HCT116 (cell line): ENCODE data around the gene G6PD. TPM values are rescaled to one million over a fixed set of nuclear protein-coding genes. Genes with fewer than 3 reads are reported as not detected.
A peak's percentile ranks its signal among the peaks of the same experiment; 100 is the strongest.
"Not testable (repeated sequence)": the region's sequence is repeated elsewhere in the genome, so short reads cannot be mapped to it uniquely, and the experiment has no call there.

ENCODE experiments used
- ATAC-seq: fragments of 200-7000 bp; cut with Tn5 transposase; 2 replicates; pipeline ENCODE4 v1.9.1; 2020; ENCODE audit warnings: mild to moderate bottlenecking, moderate library complexity
- BruUV-seq: library from RNA; stranded (reverse); fragments of 400-500 nt; replicated peaks from 2 replicates; lab custom pipeline; 2021; lab: Mats Ljungman, UMichigan
- CTCF ChIA-PET: fragments of 300-600 bp; sonication (Branson Sonifier 250); formaldehyde crosslinking; loops from one replicate; lab custom pipeline; 2021; ENCODE audit warnings: antibody characterized with exemption; lab: Charles Lee
- POLR2A ChIA-PET: fragments of 300-600, 350-600 bp; sonication (Branson Sonifier 250); formaldehyde crosslinking; loops from one replicate; lab custom pipeline; 2021; ENCODE audit warnings: antibody characterized with exemption; lab: Charles Lee
- RAD21 ChIA-PET, 2 experiments: fragments of 300-600 bp; sonication (Branson Sonifier 250); formaldehyde crosslinking; loops; one replicate each; lab custom pipeline; 2023; ENCODE audit warnings: low total read pairs in 2 of 2; ENCODE audit not compliant: uncharacterized antibody in 2 of 2, unreplicated experiment in 2 of 2, low non-redundant PET in 1 of 2; lab: Charles Lee
- DNase-seq: peaks from one replicate; pipeline ENCODE4 v3.0.0-alpha.2; 2010; ENCODE audit warnings: low read depth, low spot score
- H2AFZ ChIP-seq: fragments of 200-600 bp; shearing (Covaris generic), sonication (generic); 2 replicates; pipeline ENCODE4 v1.6.1; 2017; ENCODE audit warnings: low read depth, mixed run types, mixed read lengths, antibody characterized with exemption, low read length; ENCODE audit not compliant: poor library complexity, severe bottlenecking
- H3K27ac ChIP-seq: 2 replicates; pipeline ENCODE4 v1.5.1; 2012; ENCODE audit warnings: low read depth, low read length
- H3K27me3 ChIP-seq: fragments of 200-600 bp; sonication (generic); 2 replicates; pipeline ENCODE4 v1.6.1; 2016; ENCODE audit warnings: mixed run types, low read length, mixed read lengths; ENCODE audit not compliant: insufficient read depth
- H3K36me3 ChIP-seq, 2 experiments: fragments of 200-500 bp in 1 of 2; fragments of 200-600 bp in 1 of 2; sonication (Bioruptor generic) in 1 of 2; sonication (generic) in 1 of 2; 2 replicates each; pipeline versions ENCODE4 v1.5.1 to v1.6.1; 2014 to 2016; ENCODE audit warnings: low read length in 2 of 2, inconsistent platforms in 1 of 2, mixed read lengths in 1 of 2, mixed run types in 1 of 2; ENCODE audit not compliant: insufficient read depth in 2 of 2, control insufficient read depth in 1 of 2
- H3K4me1 ChIP-seq, 2 experiments: fragments of 200-600 bp in 1 of 2; sonication (generic) in 1 of 2; 2 replicates each; pipeline versions ENCODE4 v1.5.1 to v1.6.1; 2012 to 2017; ENCODE audit warnings: low read length in 2 of 2, inconsistent platforms in 1 of 2, mild to moderate bottlenecking in 1 of 2, mixed read lengths in 1 of 2, mixed run types in 1 of 2, moderate library complexity in 1 of 2; ENCODE audit not compliant: insufficient read depth in 2 of 2, control insufficient read depth in 1 of 2
- H3K4me2 ChIP-seq: fragments of 200-600 bp; sonication (generic); 2 replicates; pipeline ENCODE4 v1.6.1; 2017; ENCODE audit warnings: mixed run types, low read length, mixed read lengths
- H3K4me3 ChIP-seq, 2 experiments: fragments of 200-600 bp in 1 of 2; sonication (generic) in 1 of 2; replicated peaks in 1 of 2; 2 replicates each; pipeline ENCODE4 v1.5.1; 2011 to 2016; ENCODE audit warnings: low read length in 2 of 2, control low read depth in 1 of 2, low read depth in 1 of 2, mild to moderate bottlenecking in 1 of 2, mixed read lengths in 1 of 2, mixed run types in 1 of 2
- H3K79me2 ChIP-seq: fragments of 200-600 bp; sonication (generic); 2 replicates; pipeline ENCODE4 v1.6.1; 2017; ENCODE audit warnings: mild to moderate bottlenecking, mixed run types, low read length, moderate library complexity, mixed read lengths; ENCODE audit not compliant: insufficient read depth
- H3K9ac ChIP-seq: fragments of 200-600 bp; sonication (generic); 2 replicates; pipeline ENCODE4 v1.6.1; 2016; ENCODE audit warnings: low read length, mixed read lengths
- H3K9me2 ChIP-seq: fragments of 200-600 bp; sonication (generic), shearing (Covaris generic); 2 replicates; pipeline ENCODE4 v1.6.1; 2017; ENCODE audit warnings: mixed run types, mild to moderate bottlenecking, moderate library complexity; ENCODE audit not compliant: insufficient read depth
- H3K9me3 ChIP-seq, 2 experiments: fragments of 200-500 bp in 1 of 2; fragments of 200-600 bp in 1 of 2; sonication (Bioruptor generic) in 1 of 2; sonication (generic) in 1 of 2; 2 replicates each; pipeline ENCODE4 v1.6.1; 2014 to 2017; ENCODE audit warnings: low read length in 2 of 2, mixed read lengths in 2 of 2, inconsistent platforms in 1 of 2, low read depth in 1 of 2, mild to moderate bottlenecking in 1 of 2, mixed run types in 1 of 2, moderate library complexity in 1 of 2; ENCODE audit not compliant: control insufficient read depth in 1 of 2, insufficient read depth in 1 of 2
- H4K20me1 ChIP-seq: fragments of 200-600 bp; sonication (generic), shearing (Covaris generic); 2 replicates; pipeline ENCODE4 v1.6.1; 2017; ENCODE audit warnings: mixed run types, mild to moderate bottlenecking, moderate library complexity; ENCODE audit not compliant: insufficient read depth
- EZH2 ChIP-seq: fragments of 200-600 bp; sonication (generic); IDR thresholded peaks from 2 replicates; pipeline ENCODE4 v1.6.1; 2017; ENCODE audit warnings: antibody characterized with exemption, mixed run types
- FOSL1 ChIP-seq: IDR thresholded peaks from 2 replicates; pipeline ENCODE4 v1.6.1; 2012; ENCODE audit warnings: low read depth
- JUND ChIP-seq: IDR thresholded peaks from 2 replicates; pipeline ENCODE4 v1.6.1; 2012
- REST ChIP-seq: IDR thresholded peaks from 2 replicates; pipeline ENCODE4 v1.6.1; 2012; ENCODE audit warnings: low read depth
- SIN3A ChIP-seq: IDR thresholded peaks from 2 replicates; pipeline ENCODE4 v1.6.1; 2012; ENCODE audit warnings: low read depth
- SP1 ChIP-seq: IDR thresholded peaks from 2 replicates; pipeline ENCODE4 v1.6.1; 2012; ENCODE audit warnings: low read depth
- YY1 ChIP-seq: IDR thresholded peaks from 2 replicates; pipeline ENCODE4 v1.6.1; 2011; ENCODE audit warnings: low read length, low read depth, moderate library complexity, mild to moderate bottlenecking; ENCODE audit not compliant: insufficient replicate concordance; ENCODE audit errors: extremely low read depth
- ZNF274 ChIP-seq: fragments of 200-500 bp; sonication (Bioruptor generic); IDR thresholded peaks from 2 replicates; pipeline ENCODE4 v1.6.1; 2014; ENCODE audit warnings: mild to moderate bottlenecking, low read depth, low read length, inconsistent platforms
- intact Hi-C: fragments of 100-400 bp; cut with micrococcal nuclease; formaldehyde crosslinking; loops from 2 replicates; pipeline ENCODE4 v1.10.0; 2022
- total RNA-seq: library from RNA; stranded (reverse); gene quantifications from one replicate; pipeline ENCODE4 v1.2.1, GENCODE V29; 2021; ENCODE audit not compliant: unreplicated experiment

The G6PD gene
- total RNA-seq, 1 experiment from 2014 or later: 109 TPM

- TF ChIP-seq YY1 (no peak), REST (no peak), EZH2 (no peak), SIN3A (no peak), SP1 (no peak), ZNF274 (no peak), JUND (no peak), FOSL1 (no peak)
- ATAC-seq (no peak), DNase-seq (no peak)
- H3K9me2 ChIP-seq: no peaks in the 10 kb centered on the region
- peaks cover 6 to 11% of the 10 kb centered on the region in 2 experiments; a peak in 3 of 4 replicates for H3K4me1 ChIP-seq
- H3K79me2 ChIP-seq: no peaks in the 10 kb centered on the region
- no peak overlapping the region for H3K4me2 ChIP-seq
- H3K9ac ChIP-seq: no peak overlapping the region
- RAD21 ChIA-PET: no interaction called here
- BruUV-seq: no TSS peak
- no peak overlapping the region for H3K27ac ChIP-seq
- POLR2A ChIA-PET: no interaction called here
- H2AFZ ChIP-seq: no peak overlapping the region
- H3K4me3 ChIP-seq: no peak overlapping the region
- intact Hi-C loops: no loop called here
- H3K36me3 ChIP-seq: no peaks in the 10 kb centered on the region
- H3K27me3 ChIP-seq: no peaks in the 10 kb centered on the region
- no peaks in the 10 kb centered on the region for H4K20me1 ChIP-seq
- no peaks in the 10 kb centered on the region for H3K9me3 ChIP-seq
- CTCF ChIA-PET: no interaction called here
Observed at GRCh38 chrX:154592505-154592904, 45.9 kb upstream of the G6PD start.

DNA sequence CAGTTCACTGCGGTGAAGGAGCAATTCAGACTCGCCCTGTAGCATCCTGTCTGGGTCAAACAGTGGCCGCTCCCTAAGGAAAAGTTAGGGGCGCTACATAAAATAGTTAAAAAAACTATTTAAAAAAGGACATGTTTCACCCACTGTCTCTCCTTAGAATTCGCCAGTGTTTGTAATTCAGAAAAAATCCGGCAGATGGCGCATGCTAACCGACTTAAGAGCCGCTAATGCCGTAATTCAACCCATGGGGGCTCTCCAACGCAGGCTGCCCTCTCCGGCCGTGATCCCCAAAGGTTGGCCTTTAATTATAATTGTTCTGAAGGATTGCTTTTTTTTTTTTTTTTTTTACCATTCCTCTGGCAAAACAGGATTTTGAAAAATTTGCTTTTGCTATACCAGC lies 43.8 kb upstream of the G6PD start:
- BruUV-seq, DNase-seq, H3K79me2 ChIP-seq, H4K20me1 ChIP-seq, H3K9me3 ChIP-seq, H3K9ac ChIP-seq, H2AFZ ChIP-seq, CTCF ChIA-PET, H3K27me3 ChIP-seq, intact Hi-C loops, H3K36me3 ChIP-seq, H3K4me1 ChIP-seq, RAD21 ChIA-PET, POLR2A ChIA-PET, H3K9me2 ChIP-seq, H3K27ac ChIP-seq, H3K4me2 ChIP-seq, H3K4me3 ChIP-seq: not testable (repeated sequence)
- peak; percentile 69; the same call in 1 of the 2 replicates for ATAC-seq

DNA sequence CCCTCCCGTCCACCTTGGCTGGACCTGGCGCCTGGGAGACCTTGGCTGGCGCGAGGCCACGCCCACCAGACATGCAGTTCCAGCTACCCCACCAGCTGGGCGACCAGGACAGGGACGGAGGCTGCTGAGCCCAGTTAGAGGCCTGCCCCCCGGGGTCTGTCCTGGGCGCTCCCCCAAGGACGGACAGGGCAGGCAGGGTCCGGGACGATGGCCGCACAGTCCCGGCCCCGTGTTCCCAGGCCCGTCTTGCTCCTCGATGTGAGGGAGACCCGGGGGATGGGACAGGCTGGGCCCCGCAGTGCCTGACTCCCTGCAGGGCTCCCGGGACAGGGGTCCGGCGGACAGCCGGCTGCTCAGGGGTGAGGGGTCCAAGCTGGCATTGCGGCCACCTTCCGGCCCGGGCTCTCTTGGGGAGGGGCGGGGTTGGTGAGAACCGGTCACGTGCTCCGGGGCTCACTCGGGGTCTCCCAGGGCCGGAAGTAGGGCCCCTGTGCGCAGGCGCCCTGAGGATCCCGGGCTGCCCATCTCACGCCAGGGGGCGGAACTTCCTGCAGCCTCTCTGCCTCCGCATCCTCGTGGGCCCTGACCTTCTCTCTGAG lies 38.0 kb upstream of the G6PD start, which contains the start of gene CTAG1A:
CTAG1A (plus strand) TSS at position 549 of the 599 bp plus-strand sequence. CDS start 74 bp downstream, outside the sequence.
- BruUV-seq, DNase-seq, H3K9me2 ChIP-seq, H3K27me3 ChIP-seq, H3K79me2 ChIP-seq, H4K20me1 ChIP-seq, H3K4me2 ChIP-seq, H3K9ac ChIP-seq, CTCF ChIA-PET, H3K4me1 ChIP-seq, POLR2A ChIA-PET, H3K4me3 ChIP-seq, ATAC-seq, intact Hi-C loops, H3K27ac ChIP-seq, RAD21 ChIA-PET, H2AFZ ChIP-seq, H3K36me3 ChIP-seq, H3K9me3 ChIP-seq: not testable (repeated sequence)
